NCI-H460 (cell line): ENCODE measurements around the gene UQCC2. TPM values are rescaled to one million over a fixed set of nuclear protein-coding genes. Genes with fewer than 3 reads are reported as not detected.

Experiments
- DNase-seq: peaks from one replicate; pipeline ENCODE4 v3.0.0-alpha.2; 2016; ENCODE audit warnings: low read depth; ENCODE audit errors: extremely low read depth
- polyA plus RNA-seq: library from polyadenylated mRNA; depleted of rRNA; stranded (reverse); fragments of >200 nt; gene quantifications from 2 replicates; pipeline ENCODE4 v1.2.3, GENCODE V29; 2014; cell fraction: nucleus; rRNA removed
- total RNA-seq: library from RNA; depleted of rRNA; stranded (reverse); fragments of >200 nt; shearing (Covaris generic); gene quantifications from 2 replicates; pipeline ENCODE4 v1.2.3, GENCODE V29; 2014; rRNA removed

UQCC2 gene
- 29.2 and 40.8 TPM in 2 replicates for total RNA-seq
- polyA plus RNA-seq, result 159 and 206 TPM in 2 replicates

DNA sequence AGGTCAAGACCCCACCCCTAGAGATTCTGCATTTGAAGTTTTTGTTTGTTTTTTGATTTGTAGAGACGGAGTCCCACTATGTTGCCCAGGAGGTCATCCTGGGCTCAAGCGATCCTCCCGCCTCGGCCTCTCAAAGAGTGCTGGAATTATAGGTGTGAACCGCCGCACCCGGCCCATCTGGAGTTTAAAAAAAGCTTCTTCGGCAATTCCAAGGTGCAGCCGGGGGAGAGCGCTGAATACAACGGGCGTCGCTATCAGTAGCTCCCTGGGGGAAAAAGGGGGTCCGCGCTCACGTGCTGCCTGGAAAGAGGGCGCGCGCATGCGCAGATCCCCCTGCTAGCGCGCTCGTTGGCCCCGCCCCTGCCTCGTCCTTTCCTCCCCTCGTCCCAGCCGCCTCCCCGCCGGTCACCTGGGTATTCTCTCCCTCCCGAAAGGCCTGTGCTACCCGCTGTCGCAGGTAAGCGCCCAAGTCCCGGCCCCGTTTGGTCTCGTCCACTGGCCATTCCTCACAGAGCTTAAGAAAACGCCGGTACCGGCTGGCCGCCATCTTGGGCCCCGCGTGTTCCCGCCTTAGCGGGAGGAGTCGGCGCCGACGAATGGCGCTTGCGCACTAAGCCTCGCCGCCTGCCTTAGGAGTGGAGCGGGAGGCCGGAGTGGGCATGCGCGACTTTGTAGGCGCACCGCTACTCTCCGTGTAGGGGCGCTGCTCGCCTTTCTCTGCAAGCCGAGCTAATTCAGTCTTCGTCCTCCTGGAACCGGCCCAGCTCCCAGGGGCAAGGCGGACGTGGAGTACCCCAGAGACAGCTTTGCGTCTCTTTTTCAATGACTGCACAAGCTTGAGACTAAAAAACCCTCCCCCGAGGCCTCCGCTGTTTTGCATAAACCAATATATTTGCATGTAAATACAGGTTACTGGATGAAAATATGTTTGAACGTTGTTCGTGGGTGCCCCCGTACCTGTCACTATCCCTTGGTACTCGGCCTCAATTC is at the start of gene UQCC2:
TSS of gene UQCC2 (minus strand) at position 561 of the 990 bp plus-strand sequence. CDS start at position 547, 14 bp downstream.
- peak; percentile 94 for DNase-seq

DNA sequence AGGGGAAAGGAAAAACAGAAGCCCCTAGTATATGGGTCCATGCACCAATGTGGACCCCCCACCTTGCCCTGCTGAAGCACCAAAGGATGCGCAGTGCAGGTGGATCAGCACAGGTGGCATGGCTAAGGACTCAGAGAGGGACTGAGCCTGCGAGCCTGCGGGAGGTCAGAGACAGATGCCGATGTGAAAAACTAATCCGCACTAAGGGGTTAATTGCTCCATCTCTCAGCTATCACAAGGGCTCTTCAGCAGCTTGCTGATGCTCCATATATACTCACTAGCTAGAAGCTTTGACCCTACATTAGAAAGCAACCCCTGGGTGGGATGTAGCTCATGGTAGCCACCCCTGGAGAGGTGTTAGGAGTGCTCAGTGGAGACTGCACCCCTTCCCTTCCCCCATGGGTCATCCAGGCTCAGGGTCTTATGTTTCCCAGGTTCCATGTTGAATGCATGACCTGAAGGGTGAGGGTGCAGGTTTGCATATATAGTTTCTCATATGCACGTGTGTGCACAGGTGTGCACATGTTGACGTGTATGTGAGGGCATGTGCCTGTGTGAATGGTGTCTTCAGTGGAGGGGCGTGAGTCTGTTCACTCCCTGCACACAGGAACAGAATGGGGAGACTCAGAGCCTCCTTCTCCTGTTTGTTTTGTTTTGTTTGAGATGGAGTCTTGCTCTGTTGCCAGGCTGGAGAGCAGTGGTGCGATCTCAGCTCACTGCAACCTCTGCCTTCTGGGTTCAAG is 48.6 kb upstream of the UQCC2 start:
- DNase-seq, result no peak

DNA sequence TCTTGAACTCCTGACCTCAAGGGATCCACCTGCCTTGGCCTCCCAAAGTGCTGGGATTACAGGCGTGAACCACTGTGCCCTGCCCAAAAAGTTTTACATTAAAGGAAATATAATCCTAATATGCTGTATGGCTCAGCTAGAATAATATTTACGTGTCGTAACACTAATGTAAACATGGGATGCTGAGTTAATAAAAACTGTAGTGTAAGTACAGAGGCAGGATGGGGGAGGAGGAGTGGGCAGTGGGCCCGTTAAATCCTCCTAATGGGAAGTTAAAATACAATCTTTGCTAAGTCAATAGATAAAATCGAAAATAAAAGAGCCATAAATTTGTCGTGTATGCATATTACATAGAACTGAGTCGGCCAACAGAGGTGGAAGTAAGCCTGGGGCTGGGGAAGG is 47.3 kb upstream of the UQCC2 start:
- DNase-seq, result no peak

DNA sequence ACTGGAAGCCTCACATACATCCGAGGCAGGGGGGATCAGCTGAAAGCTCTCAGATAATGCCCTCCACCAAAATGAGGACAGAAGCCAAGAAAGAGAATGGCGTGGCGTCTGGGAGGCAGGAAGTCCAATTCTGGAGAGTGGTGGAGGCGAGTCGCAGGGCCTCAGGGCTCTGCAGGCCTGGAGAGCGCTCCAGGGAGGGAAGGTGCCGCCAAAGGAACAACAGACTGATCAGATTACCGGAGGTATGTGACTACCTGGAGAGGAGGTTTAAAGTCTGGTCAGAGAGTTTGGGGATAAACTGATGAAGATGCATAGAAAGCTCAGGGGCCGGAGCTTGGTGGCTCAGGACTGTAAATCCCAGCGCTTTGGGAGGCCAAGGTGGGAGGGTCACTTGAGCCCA is 46.4 kb upstream of the UQCC2 start:
- no peak for DNase-seq

DNA sequence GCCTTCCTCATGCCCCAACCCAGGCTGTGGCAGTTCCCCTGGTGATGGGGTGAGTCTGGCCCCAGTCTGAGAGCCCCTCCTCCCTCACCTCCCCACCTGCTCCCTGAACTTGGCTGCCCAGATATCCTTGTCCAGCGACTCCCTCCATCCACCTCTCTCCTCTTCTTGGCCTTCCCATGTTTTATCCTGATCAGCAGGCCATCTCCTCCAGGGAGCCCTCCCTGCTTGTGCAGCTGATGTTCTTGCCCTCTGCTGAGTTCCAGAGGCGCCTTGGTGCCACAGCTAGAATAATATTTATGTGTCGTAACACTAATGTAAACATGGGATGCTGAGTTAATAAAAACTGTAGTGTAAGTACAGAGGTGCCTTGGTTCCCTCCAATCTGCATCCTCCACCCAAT is 45.6 kb upstream of the UQCC2 start:
- no peak for DNase-seq

DNA sequence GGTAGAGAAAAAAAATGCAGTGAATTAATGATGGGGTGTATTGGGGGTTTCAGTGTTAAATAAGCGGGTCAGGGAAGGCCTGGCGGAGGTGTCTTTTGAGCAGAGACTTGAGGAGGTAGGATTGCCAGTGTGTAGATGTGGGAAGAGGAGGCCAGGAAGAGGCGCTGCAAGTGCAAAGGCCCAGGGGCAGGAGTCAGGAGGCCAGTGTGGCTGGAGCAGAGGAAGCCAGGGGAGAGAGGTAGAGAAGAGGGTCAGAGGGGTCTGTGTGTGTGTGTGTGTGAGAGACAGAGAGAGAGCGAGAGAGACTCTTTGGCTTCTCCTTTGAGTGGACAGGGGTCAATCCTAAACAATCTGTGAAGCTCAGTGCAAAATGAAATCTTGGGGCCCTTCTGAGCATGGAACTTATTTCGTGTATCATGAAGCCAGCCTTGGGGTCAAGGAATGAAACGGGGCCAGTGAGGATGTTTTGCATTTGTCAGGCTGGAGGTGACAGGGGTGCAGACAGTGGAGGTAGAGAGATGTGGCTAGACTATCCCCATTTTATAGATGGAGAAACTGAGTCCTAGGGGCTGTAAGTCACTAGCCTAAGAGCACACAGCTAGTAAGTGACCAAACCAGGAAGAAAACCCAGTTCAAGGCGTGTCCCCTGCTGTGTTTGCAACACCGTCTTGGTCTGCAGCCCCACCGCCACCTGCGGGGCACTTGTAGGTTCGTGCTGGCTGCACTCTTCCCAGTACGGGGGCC is 44.9 kb upstream of the UQCC2 start:
- DNase-seq, result no peak

GRCh38 chr6:33755070-33755869 is 43.8 kb upstream of the UQCC2 start:
- no peak for DNase-seq

- no peak for DNase-seq
Measured at GRCh38 chr6:33754222-33754621, 42.7 kb upstream of the UQCC2 start.

DNA sequence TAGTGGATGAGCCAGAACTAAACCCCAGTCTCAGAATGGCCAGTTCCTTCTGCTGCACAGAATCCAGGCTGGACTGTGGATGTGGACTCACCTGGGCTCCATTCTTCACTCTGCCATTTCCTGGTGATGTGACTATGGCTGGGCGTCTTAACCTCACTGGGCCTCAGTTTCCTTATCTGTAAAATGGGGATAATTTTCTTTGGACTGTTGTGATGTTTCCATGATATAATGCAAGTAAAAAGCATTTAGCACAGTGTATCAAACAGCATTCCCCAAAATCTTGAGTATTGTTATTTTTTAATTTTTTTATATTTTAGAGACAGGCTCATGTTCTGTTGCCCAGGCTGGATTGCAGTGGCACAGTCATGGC is 41.1 kb upstream of the UQCC2 start:
- DNase-seq, result no peak

GRCh38 chr6:33751771-33752645 is 40.5 kb upstream of the UQCC2 start:
- no peak for DNase-seq

DNA sequence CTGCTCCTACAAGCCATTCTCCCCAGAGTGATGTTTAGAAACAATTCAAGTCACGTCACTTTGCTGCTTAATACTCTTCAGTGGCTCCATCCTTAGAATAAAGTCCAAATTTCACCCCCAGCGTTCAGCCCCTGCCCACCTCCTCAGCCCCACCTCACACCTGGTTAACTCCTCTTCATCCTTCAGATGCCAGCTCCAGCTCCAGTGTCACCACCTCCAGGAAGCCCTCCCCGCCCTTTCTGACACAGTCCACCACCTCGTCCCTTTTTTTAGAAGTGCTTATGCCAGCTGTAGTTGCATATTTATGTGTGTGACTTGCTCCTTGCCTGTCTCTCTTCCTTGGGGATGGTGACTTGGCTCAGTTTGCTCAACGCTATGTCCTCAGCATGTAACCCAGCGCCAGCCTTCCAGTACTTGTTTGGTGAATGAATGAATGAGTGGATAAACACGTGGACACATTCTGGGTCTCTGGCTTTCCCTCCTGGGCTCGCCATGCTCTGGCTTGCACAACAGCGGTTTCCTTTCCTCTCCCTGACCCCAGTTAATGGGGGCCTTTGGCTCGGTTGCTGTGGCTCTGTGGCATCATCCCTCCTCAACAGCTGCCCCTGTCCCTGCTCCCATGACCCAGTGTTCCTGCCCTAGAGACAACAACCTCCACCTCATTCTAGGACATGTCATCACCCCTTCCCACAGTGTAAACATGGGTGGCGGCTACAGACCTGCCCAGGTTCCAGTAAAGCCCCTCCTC is 38.9 kb upstream of the UQCC2 start:
- no peak for DNase-seq

GRCh38 chr6:33749401-33749800 is 37.9 kb upstream of the UQCC2 start:
- DNase-seq, result no peak

DNA sequence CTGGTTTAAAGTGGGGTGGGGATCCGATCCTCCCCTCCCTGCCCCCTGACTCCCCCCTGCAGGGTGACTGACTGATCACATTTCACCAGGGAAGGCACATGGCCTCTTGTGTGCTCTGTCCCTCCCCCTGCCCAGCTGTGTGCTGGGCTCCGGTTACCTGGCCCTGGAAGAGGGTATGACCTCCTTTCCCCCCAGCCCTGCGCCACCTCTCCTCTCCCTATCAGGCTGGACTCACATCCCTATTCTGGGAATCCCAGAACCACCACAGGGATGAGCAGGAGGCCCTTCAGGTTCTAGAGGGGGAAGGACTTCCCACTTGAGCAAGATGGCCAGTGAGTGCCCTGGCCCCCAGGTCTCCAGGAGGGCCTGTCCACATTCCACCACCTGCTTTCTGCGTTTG is 37.3 kb upstream of the UQCC2 start:
- DNase-seq, result no peak

DNA sequence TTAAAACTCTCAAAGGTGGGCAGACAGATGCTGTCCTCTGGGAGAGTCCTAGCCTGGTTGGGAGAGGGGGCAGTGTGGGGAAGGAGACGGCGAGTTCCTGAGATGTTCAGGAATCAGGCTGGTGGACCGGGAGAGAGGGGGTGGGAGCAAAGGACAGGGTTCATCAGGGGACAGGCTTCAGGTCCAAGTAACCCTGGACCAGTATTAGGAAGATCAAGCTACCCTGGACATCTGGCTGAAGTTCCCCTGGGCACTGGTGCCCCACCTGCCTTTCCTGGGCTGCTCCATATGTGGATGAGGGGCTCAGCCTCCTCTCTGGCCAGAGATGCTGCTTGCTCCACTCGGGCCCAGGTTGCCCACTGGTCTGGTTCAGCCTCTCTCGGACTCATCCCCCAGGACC is 36.3 kb upstream of the UQCC2 start:
- no peak for DNase-seq

GRCh38 chr6:33746651-33747100 is 35.2 kb upstream of the UQCC2 start, which contains the start of gene IP6K3:
TSS of gene IP6K3 (minus strand) at chr6:33746905. CDS start at chr6:33735476, 11,429 bp downstream.
- DNase-seq, result no peak

GRCh38 chr6:33746036-33746600 is 34.6 kb upstream of the UQCC2 start:
- no peak for DNase-seq

GRCh38 chr6:33745548-33745947 is 34.0 kb upstream of the UQCC2 start:
- DNase-seq, result no peak
